HG03571 (cell line): Measurements from ENCODE around the gene ZNRF3.

Experiments used
- ATAC-seq: cut with Tn5 transposase; IDR thresholded peaks from one replicate; pipeline ENCODE4 v1.9.1; 2021; ENCODE audit not compliant: unreplicated experiment

Gene ZNRF3

GRCh38 chr22:28950617-28951411, 67.4 kb downstream of the ZNRF3 start:
- no peak for ATAC-seq

GRCh38 chr22:28951530-28951929, 68.2 kb downstream of the ZNRF3 start:
- no peak for ATAC-seq

GRCh38 chr22:28951969-28952521, 68.7 kb downstream of the ZNRF3 start:
- ATAC-seq = no peak

GRCh38 chr22:28952857-28953256, 69.5 kb downstream of the ZNRF3 start:
- no peak for ATAC-seq

GRCh38 chr22:28953403-28953802, 70.0 kb downstream of the ZNRF3 start:
- no peak for ATAC-seq

- ATAC-seq = no peak
Measured at GRCh38 chr22:28953976-28954880, 70.9 kb downstream of the ZNRF3 start.

- no peak for ATAC-seq
Measured at GRCh38 chr22:28955817-28956216, 72.4 kb downstream of the ZNRF3 start.

- no peak for ATAC-seq
Measured at GRCh38 chr22:28956506-28956905, 73.1 kb downstream of the ZNRF3 start.

- ATAC-seq = no peak
Measured at GRCh38 chr22:28958611-28959010, 75.2 kb downstream of the ZNRF3 start.

GRCh38 chr22:28962042-28962554, 78.7 kb downstream of the ZNRF3 start:
- ATAC-seq = no peak

GRCh38 chr22:28963362-28963761, 80.0 kb downstream of the ZNRF3 start:
- no peak for ATAC-seq

- ATAC-seq = no peak
Measured at GRCh38 chr22:28967163-28967665, 83.8 kb downstream of the ZNRF3 start.

GRCh38 chr22:28967969-28968368, 84.6 kb downstream of the ZNRF3 start:
- no peak for ATAC-seq

GRCh38 chr22:28969401-28970168, 86.2 kb downstream of the ZNRF3 start:
- ATAC-seq = no peak

GRCh38 chr22:28973352-28973751, 90.0 kb downstream of the ZNRF3 start:
- no peak for ATAC-seq

- ATAC-seq = no peak
Measured at GRCh38 chr22:28977060-28977459, 93.7 kb downstream of the ZNRF3 start.

- ATAC-seq = no peak
Measured at GRCh38 chr22:28977481-28977971, 94.2 kb downstream of the ZNRF3 start.

- no peak for ATAC-seq
Measured at GRCh38 chr22:28978158-28978557, 94.8 kb downstream of the ZNRF3 start.

- no peak for ATAC-seq
Measured at GRCh38 chr22:28978863-28979796, 95.8 kb downstream of the ZNRF3 start.
